GM12865 (cell line): ENCODE results near the gene TFAP2D.

Experiments used
- DNase-seq: peaks from one replicate; pipeline ENCODE4 v3.0.0; 2010; ENCODE audit warnings: low read depth
- H3K4me3 ChIP-seq: 2 replicates; pipeline ENCODE4 v1.5.1; 2011; ENCODE audit warnings: mild to moderate bottlenecking, low read depth, low read length, control low read depth
- TF ChIP-seq, protein P1 (sequence below): IDR thresholded peaks from 2 replicates; pipeline ENCODE4 v1.5.1; 2011; ENCODE audit warnings: low read length, control low read depth, low read depth, inconsistent platforms; ENCODE audit not compliant: insufficient read depth; ENCODE audit errors: missing control alignments

Gene TFAP2D

GRCh38 chr6:50711686-50712085 lies 1.6 kb upstream of the TFAP2D start:
- no peak overlapping the region for H3K4me3 ChIP-seq
- no peak for DNase-seq
- TF ChIP-seq, protein P1, sequence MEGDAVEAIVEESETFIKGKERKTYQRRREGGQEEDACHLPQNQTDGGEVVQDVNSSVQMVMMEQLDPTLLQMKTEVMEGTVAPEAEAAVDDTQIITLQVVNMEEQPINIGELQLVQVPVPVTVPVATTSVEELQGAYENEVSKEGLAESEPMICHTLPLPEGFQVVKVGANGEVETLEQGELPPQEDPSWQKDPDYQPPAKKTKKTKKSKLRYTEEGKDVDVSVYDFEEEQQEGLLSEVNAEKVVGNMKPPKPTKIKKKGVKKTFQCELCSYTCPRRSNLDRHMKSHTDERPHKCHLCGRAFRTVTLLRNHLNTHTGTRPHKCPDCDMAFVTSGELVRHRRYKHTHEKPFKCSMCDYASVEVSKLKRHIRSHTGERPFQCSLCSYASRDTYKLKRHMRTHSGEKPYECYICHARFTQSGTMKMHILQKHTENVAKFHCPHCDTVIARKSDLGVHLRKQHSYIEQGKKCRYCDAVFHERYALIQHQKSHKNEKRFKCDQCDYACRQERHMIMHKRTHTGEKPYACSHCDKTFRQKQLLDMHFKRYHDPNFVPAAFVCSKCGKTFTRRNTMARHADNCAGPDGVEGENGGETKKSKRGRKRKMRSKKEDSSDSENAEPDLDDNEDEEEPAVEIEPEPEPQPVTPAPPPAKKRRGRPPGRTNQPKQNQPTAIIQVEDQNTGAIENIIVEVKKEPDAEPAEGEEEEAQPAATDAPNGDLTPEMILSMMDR: no peak

GRCh38 chr6:50712291-50712690 lies 1.0 kb upstream of the TFAP2D start:
- TF ChIP-seq, protein P1: no peak
- no peak overlapping the region for H3K4me3 ChIP-seq
- no peak for DNase-seq

GRCh38 chr6:50713977-50714486 lies 706 bp downstream of the TFAP2D start:
- no peak for DNase-seq
- TF ChIP-seq, protein P1: no peak
- H3K4me3 ChIP-seq: no peak overlapping the region

DNA sequence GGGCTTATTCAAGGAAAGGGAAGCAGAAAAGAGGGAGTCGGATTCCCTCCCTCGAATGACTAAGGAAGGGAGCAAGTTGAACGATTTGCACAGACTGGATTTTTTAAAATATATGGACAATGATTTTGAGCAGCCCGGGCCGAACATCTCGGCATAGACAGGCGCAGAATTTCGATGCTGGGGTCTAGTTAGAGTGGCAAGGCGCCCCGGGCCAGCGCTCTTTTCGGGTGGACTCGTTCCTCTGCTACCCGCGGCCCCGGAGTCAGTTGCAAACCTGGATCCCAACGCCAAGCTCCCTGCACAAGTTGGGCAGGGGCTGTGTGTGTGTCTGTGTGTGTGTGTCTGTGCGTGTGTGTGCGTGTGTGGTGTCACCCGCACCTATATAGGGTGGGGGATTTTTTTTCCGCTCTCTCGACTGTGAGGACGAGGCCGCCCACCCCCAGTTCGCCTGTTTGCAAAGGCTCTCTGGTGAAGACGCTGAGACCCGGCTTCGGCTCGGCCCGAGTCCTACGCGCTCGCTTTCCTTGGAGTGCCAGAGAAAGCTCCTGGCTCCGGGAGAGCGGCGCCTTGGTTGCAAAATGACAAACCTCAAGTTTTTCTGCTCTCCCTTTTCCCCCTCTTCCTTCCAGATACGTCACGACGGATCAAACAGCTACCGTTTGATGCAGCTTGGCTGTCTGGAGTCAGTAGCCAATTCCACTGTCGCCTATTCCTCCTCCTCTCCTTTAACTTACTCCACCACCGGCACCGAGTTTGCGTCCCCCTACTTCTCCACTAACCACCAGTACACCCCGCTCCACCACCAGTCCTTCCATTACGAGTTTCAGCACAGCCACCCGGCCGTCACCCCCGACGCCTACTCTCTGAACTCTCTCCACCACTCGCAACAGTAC lies 1.4 kb downstream of the TFAP2D start:
- TF ChIP-seq, protein P1: no peak
- no peak for DNase-seq
- no peak overlapping the region for H3K4me3 ChIP-seq

GRCh38 chr6:50716899-50717509 lies 3.7 kb downstream of the TFAP2D start:
- TF ChIP-seq, protein P1: no peak
- no peak for DNase-seq

DNA sequence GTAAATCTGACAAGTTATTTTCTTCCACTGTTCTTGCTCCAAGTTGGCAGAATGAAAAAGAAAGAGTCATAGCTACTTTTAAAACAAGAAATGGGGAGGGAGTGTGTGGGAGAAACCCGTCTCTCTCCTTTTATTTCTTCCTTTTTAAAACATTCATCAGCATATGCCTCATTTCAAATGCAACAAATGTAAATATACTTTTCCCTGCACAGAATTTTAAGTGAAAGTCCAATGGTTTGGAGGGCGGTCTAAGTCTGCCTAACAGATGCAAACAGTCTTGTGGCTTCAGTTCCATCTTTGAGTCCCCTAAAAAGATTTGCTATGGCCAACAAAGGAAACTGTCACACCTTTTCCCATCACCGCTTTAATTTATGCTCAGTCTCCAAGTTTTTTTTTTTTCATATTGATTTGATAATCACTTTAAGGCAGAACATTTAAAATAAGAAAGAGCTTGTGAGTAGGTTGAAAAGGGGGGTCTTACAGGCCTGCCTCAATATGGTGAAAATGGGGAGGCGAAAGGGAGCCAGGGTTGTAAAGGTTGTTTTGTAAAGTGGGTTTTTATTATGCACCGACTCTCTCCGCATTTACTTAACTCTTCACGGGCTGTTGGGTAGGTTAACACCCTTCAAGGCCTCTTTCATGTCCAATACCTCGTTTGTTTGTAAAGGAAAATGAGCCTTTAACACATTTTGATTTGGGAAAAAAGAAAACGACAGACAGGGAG lies 4.6 kb downstream of the TFAP2D start:
- no peak overlapping the region for H3K4me3 ChIP-seq
- DNase-seq: no peak
- TF ChIP-seq, protein P1: no peak

More at GRCh38 chr6:50716899-50717509, 3.7 kb downstream of the TFAP2D start:
- H3K4me3 ChIP-seq: no peak overlapping the region
